Neuronal stem cell (in vitro differentiated cells): ENCODE measurements around the gene SFT2D1.
A peak's percentile ranks its signal among the peaks of the same experiment; 100 is the strongest.

ENCODE experiments used
- DNase-seq: peaks from one replicate; pipeline ENCODE4 v3.0.0-alpha.2; 2013; ENCODE audit warnings: low spot score
- H2AFZ ChIP-seq: one replicate; pipeline ENCODE4 v1.6.1; 2013; ENCODE audit warnings: mild to moderate bottlenecking, low read length, inconsistent platforms
- H2AK5ac ChIP-seq: 2 replicates; pipeline ENCODE4 v1.6.1; 2013; ENCODE audit warnings: low read depth, mild to moderate bottlenecking, inconsistent platforms, low read length, moderate library complexity, mixed read lengths
- H2BK120ac ChIP-seq: 2 replicates; pipeline ENCODE4 v1.6.1; 2013; ENCODE audit warnings: low read depth, mild to moderate bottlenecking, inconsistent platforms, low read length, moderate library complexity, mixed read lengths
- H2BK12ac ChIP-seq: one replicate; pipeline ENCODE4 v1.6.1; 2013; ENCODE audit warnings: low read length, inconsistent platforms
- H2BK15ac ChIP-seq: 2 replicates; pipeline ENCODE4 v1.6.1; 2013; ENCODE audit warnings: mild to moderate bottlenecking, low read length, inconsistent platforms, mixed read lengths
- H2BK5ac ChIP-seq: one replicate; pipeline ENCODE4 v1.6.1; 2013; ENCODE audit warnings: inconsistent platforms, mild to moderate bottlenecking, low read length, moderate library complexity
- H3K14ac ChIP-seq: one replicate; pipeline ENCODE4 v1.6.1; 2013; ENCODE audit warnings: low read length, inconsistent platforms
- H3K18ac ChIP-seq: 2 replicates; pipeline ENCODE4 v1.6.1; 2013; ENCODE audit warnings: low read length, inconsistent platforms
- H3K23ac ChIP-seq: 2 replicates; pipeline ENCODE4 v1.6.1; 2013; ENCODE audit warnings: low read depth, mild to moderate bottlenecking, mixed read lengths, low read length, inconsistent platforms; ENCODE audit not compliant: poor library complexity
- H3K27ac ChIP-seq: replicated peaks from 3 replicates; pipeline ENCODE4 v1.5.1; 2013; ENCODE audit warnings: low read length, inconsistent platforms
- H3K27me3 ChIP-seq, 3 experiments: 2 replicates each; pipeline ENCODE4 v1.6.1; 2013; ENCODE audit warnings: low read length in 3 of 3, mild to moderate bottlenecking in 2 of 3, inconsistent platforms in 1 of 3, low read depth in 1 of 3, mixed read lengths in 1 of 3, moderate library complexity in 1 of 3; ENCODE audit not compliant: control insufficient read depth in 3 of 3, insufficient read depth in 3 of 3
- H3K36me3 ChIP-seq, 2 donors: replicated peaks in 1 of 2; 2 replicates each; pipeline ENCODE4 v1.6.1; 2013; ENCODE audit warnings: low read length in 2 of 2; ENCODE audit not compliant: control insufficient read depth in 2 of 2, insufficient read depth in 2 of 2
- H3K4ac ChIP-seq: 2 replicates; pipeline ENCODE4 v1.6.1; 2013; ENCODE audit warnings: inconsistent platforms, mild to moderate bottlenecking, low read length, moderate library complexity
- H3K4me1 ChIP-seq, 2 donors: 1 replicate in 1 of 2; 2 replicates in 1 of 2; pipeline ENCODE4 v1.6.1; 2013; ENCODE audit warnings: low read length in 2 of 2, low read depth in 1 of 2; ENCODE audit not compliant: control insufficient read depth in 2 of 2, insufficient read depth in 1 of 2
- H3K4me2 ChIP-seq: one replicate; pipeline ENCODE4 v1.6.1; 2013; ENCODE audit warnings: mild to moderate bottlenecking, low read length, inconsistent platforms; ENCODE audit not compliant: insufficient read depth, poor library complexity, severe bottlenecking
- H3K4me3 ChIP-seq, 2 donors: 2 replicates each; pipeline ENCODE4 v1.5.1; 2013; ENCODE audit warnings: low read length in 2 of 2, mild to moderate bottlenecking in 2 of 2, inconsistent platforms in 1 of 2, moderate library complexity in 1 of 2
- H3K79me1 ChIP-seq: one replicate; pipeline ENCODE4 v1.6.1; 2013; ENCODE audit warnings: low read depth, mild to moderate bottlenecking, inconsistent platforms, low read length, moderate library complexity
- H3K9ac ChIP-seq: one replicate; pipeline ENCODE4 v1.6.1; 2013; ENCODE audit warnings: mild to moderate bottlenecking, low read depth, low read length, inconsistent platforms; ENCODE audit not compliant: poor library complexity
- H3K9me3 ChIP-seq, 2 donors: replicated peaks in 1 of 2; 2 replicates each; pipeline versions ENCODE3 to v1.6.1; 2013; ENCODE audit warnings: low read length in 2 of 2, mild to moderate bottlenecking in 2 of 2, inconsistent platforms in 1 of 2, low read depth in 1 of 2, mixed read lengths in 1 of 2, moderate library complexity in 1 of 2; ENCODE audit not compliant: control insufficient read depth in 2 of 2, insufficient read depth in 1 of 2
- H4K8ac ChIP-seq: one replicate; pipeline ENCODE4 v1.6.1; 2013; ENCODE audit warnings: low read depth, mild to moderate bottlenecking, inconsistent platforms, low read length, moderate library complexity
- H4K91ac ChIP-seq: one replicate; pipeline ENCODE4 v1.6.1; 2013; ENCODE audit warnings: low read length, low read depth, mild to moderate bottlenecking, inconsistent platforms; ENCODE audit not compliant: poor library complexity
- WGBS, 2 donors: extraction: QIAGEN DNeasy Blood & Tissue Kit; methylation state at CpG; one replicate each; pipeline ENCODE4 v1.1.7; 2013; ENCODE audit warnings: missing lambda C conversion rate in 2 of 2, mixed read lengths in 1 of 2; ENCODE audit not compliant: insufficient read length in 2 of 2, insufficient replicate concordance in 1 of 2; ENCODE audit errors: extremely low coverage in 2 of 2; 5-methylcytosine and 5-hydroxymethylcytosine counted together

SFT2D1 gene

DNA sequence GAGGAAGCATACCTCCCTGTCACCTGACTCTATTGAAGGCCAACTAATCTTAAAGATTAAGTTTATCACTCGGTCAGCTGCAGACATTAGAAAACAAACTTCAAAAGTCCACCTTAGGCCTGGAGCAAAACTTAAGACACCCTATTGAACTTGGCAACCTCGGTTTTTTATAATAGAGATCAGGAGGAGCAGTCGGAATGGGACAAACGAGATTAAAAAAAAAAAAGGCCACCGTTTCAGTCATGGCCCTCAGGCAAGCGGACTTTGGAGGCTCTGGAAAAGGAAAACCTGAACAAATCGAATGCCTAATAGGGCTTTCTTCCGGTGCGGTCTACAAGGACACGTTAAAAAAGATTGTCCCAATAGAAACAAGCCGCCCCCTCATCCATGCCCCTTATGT lies 26.9 kb downstream of the SFT2D1 start:
- Histone ChIP-seq H3K27ac (no peak overlapping the region), H3K4me1 (no peaks in the 10 kb centered on the region), H3K4me2 (no peak overlapping the region), H3K18ac (no peak overlapping the region), H3K14ac (no peak overlapping the region), H2BK120ac (no peak overlapping the region), H3K36me3 (peaks cover 3 to 13% of the 10 kb centered on the region in 2 donors), H3K4ac (no peak overlapping the region), H3K9me3 (no peaks in the 10 kb centered on the region), H2BK5ac (no peak overlapping the region), H3K23ac (no peak overlapping the region), H2BK12ac (no peak overlapping the region), H3K27me3 (peaks cover 0 to 7% (median 1%) of the 10 kb centered on the region in 3 experiments), H3K79me1 (no peaks in the 10 kb centered on the region), H2BK15ac (no peak overlapping the region), H2AFZ (no peak overlapping the region), H4K91ac (no peak overlapping the region), H2AK5ac (no peak overlapping the region), H3K9ac (no peak overlapping the region), H3K4me3 (no peak overlapping the region), H4K8ac (no peak overlapping the region)
- DNase-seq = no peak
- no CpG with 5 or more reads among the region's 11 CpGs for WGBS, 2 donors

DNA sequence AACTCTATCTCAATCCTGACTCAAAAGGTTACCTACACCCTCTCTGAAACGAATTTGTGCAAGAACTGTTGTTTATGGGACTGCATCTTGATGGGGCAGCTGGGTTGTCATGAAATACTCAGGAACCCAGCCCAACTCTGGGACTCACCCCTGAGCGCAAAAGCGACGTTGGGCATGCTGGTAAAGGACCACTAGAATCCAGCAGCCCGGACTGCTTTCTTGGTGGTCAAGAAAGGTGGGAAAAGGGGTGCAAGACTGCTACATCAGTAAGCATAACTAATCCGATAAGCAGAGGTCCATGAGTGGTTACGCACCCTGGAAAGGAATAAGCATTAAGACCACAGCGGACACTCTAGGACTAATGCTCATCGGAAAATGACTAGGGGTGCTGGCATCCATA lies 27.9 kb downstream of the SFT2D1 start:
- Histone ChIP-seq H3K9me3 (no peaks in the 10 kb centered on the region), H3K4me2 (no peak overlapping the region), H3K79me1 (no peaks in the 10 kb centered on the region), H3K4me1 (no peaks in the 10 kb centered on the region), H2AK5ac (no peak overlapping the region), H2BK15ac (no peak overlapping the region), H3K4ac (no peak overlapping the region), H4K91ac (no peak overlapping the region), H2BK5ac (no peak overlapping the region), H3K9ac (no peak overlapping the region), H3K27me3 (peaks cover 2 to 17% (median 11%) of the 10 kb centered on the region in 3 experiments), H2BK12ac (no peak overlapping the region), H4K8ac (no peak overlapping the region), H2BK120ac (no peak overlapping the region), H3K36me3 (peaks cover 3 to 6% of the 10 kb centered on the region in 2 donors), H3K14ac (no peak overlapping the region), H3K18ac (no peak overlapping the region), H2AFZ (no peak overlapping the region), H3K27ac (no peak overlapping the region), H3K4me3 (no peak overlapping the region), H3K23ac (no peak overlapping the region)
- DNase-seq = no peak
- no CpG with 5 or more reads among the region's 9 CpGs for WGBS, 2 donors

DNA sequence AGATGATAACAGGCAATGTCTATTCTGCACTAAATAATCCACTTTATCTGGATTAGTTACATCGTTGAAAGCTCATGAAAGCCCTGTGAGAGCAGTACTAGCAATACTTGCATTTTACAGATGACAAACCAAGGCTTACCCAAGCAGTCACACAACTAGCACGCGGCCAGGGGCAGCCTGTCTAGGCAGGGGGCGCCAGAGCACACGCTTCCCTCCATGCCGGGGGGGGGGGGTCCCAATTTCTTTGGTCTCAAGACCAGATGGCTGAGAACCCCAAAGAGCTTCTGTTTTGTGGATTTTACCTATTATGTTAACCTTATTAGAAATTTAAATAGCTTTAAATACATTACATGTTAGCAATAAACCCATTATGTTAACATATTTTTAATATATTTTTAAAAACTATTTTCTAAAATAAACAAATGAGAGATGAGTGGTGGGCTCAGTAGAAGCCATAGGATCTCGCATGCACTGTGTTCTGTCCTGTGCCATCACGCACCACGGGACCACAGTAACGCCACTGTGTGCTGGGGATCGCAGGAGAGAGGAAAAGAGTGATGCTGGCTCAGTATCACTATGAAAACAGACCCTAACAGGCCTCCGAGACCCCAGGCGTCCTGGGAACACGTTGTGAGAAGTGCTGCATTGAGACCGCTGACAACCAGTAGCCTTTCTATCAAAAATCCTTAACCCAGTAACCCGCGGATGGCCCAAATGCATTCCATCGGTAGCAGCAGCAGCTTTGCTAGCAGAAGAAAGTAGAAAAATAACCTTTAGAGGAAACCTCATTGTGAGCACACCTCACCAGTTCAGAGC lies 28.9 kb downstream of the SFT2D1 start:
- Histone ChIP-seq H3K4me3 (no peak overlapping the region), H2BK15ac (no peak overlapping the region), H4K91ac (no peak overlapping the region), H3K9me3 (no peaks in the 10 kb centered on the region), H3K79me1 (no peaks in the 10 kb centered on the region), H2AFZ (no peak overlapping the region), H3K4ac (no peak overlapping the region), H3K9ac (no peak overlapping the region), H3K14ac (peak overlapping the region; percentile 82), H3K23ac (no peak overlapping the region), H3K4me2 (no peak overlapping the region), H4K8ac (no peak overlapping the region), H2BK12ac (no peak overlapping the region), H3K4me1 (peaks cover 0 to 4% of the 10 kb centered on the region in 2 donors), H3K18ac (no peak overlapping the region), H3K27me3 (peaks cover 5 to 27% (median 19%) of the 10 kb centered on the region in 3 experiments), H3K27ac (no peak overlapping the region), H2BK120ac (no peak overlapping the region), H3K36me3 (no peaks in the 10 kb centered on the region), H2AK5ac (peak overlapping the region; percentile 81), H2BK5ac (no peak overlapping the region)
- DNase-seq = peak; percentile 31
- WGBS, 2 donors = no CpG with 5 or more reads among the region's 18 CpGs

DNA sequence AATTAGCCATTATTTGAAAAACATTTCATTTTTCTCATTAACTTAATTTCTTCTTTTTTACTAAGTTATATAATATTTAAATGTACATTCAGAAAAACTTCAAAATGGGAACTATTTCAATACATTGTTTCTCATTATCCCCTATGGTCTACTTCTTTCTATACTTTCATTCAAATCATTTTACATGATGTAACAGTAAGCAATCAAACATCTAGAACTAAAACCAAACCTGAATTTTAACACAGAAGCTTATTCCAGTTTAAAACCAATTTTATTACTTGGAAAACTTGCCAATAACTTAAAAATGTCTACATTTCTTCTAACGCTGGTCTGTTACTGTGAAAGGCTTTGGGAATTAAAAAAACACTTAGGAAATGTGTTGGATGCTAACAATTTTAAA lies 29.5 kb downstream of the SFT2D1 start:
- Histone ChIP-seq H4K8ac (no peak overlapping the region), H2BK15ac (no peak overlapping the region), H4K91ac (no peak overlapping the region), H3K9ac (no peak overlapping the region), H3K36me3 (no peaks in the 10 kb centered on the region), H3K4me1 (peaks cover 0 to 4% of the 10 kb centered on the region in 2 donors), H2BK12ac (no peak overlapping the region), H2AFZ (no peak overlapping the region), H3K4me2 (no peak overlapping the region), H3K4ac (no peak overlapping the region), H3K23ac (no peak overlapping the region), H3K14ac (no peak overlapping the region), H3K27ac (no peak overlapping the region), H3K18ac (no peak overlapping the region), H2AK5ac (no peak overlapping the region), H2BK5ac (no peak overlapping the region), H3K27me3 (peaks cover 10 to 32% (median 25%) of the 10 kb centered on the region in 3 experiments), H3K9me3 (no peaks in the 10 kb centered on the region), H3K79me1 (no peaks in the 10 kb centered on the region), H3K4me3 (no peak overlapping the region), H2BK120ac (no peak overlapping the region)
- DNase-seq = no peak
- WGBS, 2 donors = no CpG with 5 or more reads among the region's 1 CpG
